Upper lobe of left lung (tissue), 4 donors: Measurements from ENCODE around the gene CPN1.

ENCODE experiments used
- EP300 ChIP-seq, 4 donors: sonication (generic); formaldehyde crosslinking; IDR thresholded peaks; one replicate each; pipeline ENCODE4 v1.5.1; 2017; ENCODE audit warnings: antibody characterized with exemption in 4 of 4, control low read depth in 2 of 4
- POLR2A ChIP-seq, 4 donors: fragments of 450-650 bp; IDR thresholded peaks; one replicate each; pipeline ENCODE4 v1.5.1; 2016 to 2017; ENCODE audit warnings: antibody characterized with exemption in 4 of 4, mild to moderate bottlenecking in 2 of 4
- TF ChIP-seq, protein P1 (sequence below), 6 experiments: fragments of 450-650 bp in 4 of 6; fragments of 200-600 bp in 2 of 6; sonication (generic) in 2 of 6; IDR thresholded peaks; one replicate each; pipeline ENCODE4 v1.5.1; 2016 to 2019; ENCODE audit warnings: antibody characterized with exemption in 6 of 6

DNA sequence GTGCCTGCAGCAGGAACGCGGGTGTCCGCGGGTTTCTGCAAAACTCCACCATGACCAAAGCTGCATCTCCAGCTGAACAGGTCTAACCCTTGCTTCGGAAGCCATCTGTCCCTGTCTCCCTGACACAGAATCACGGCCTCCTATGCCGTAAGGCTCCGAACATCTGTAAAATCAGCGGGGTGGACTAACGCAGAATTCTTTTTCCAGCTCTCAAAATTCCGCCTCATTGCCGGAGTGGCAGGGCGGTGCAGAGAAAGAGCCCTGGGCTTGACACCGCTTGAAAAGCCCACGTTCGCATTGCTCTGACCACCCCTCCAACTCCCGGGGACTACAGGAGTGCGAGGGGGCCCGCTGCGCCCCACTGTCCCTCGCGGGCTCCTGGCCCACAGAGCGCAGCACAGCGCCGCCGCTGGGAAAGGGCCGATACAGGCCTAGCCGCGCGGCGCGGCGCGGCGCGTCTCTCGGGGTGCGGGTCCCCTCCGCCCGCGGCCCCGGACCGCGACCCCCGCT is 72.3 kb downstream of the CPN1 start:
- TF ChIP-seq EP300 (IDR thresholded peaks at IDR 0.05), result no peak
- TF ChIP-seq, protein P1, sequence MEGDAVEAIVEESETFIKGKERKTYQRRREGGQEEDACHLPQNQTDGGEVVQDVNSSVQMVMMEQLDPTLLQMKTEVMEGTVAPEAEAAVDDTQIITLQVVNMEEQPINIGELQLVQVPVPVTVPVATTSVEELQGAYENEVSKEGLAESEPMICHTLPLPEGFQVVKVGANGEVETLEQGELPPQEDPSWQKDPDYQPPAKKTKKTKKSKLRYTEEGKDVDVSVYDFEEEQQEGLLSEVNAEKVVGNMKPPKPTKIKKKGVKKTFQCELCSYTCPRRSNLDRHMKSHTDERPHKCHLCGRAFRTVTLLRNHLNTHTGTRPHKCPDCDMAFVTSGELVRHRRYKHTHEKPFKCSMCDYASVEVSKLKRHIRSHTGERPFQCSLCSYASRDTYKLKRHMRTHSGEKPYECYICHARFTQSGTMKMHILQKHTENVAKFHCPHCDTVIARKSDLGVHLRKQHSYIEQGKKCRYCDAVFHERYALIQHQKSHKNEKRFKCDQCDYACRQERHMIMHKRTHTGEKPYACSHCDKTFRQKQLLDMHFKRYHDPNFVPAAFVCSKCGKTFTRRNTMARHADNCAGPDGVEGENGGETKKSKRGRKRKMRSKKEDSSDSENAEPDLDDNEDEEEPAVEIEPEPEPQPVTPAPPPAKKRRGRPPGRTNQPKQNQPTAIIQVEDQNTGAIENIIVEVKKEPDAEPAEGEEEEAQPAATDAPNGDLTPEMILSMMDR (IDR thresholded peaks at IDR 0.05), result peak in 1 of 6 experiments; percentile 16
- TF ChIP-seq POLR2A (IDR thresholded peaks at IDR 0.05), result no peak
